GM21737 (cell line): Measurements from ENCODE around the gene VCAN.
A peak's percentile ranks its signal among the peaks of the same experiment; 100 is the strongest.

ENCODE experiments used
- ATAC-seq: cut with Tn5 transposase; IDR thresholded peaks from one replicate; pipeline ENCODE4 v1.9.1; 2021; ENCODE audit warnings: mild to moderate bottlenecking, moderate library complexity; ENCODE audit not compliant: unreplicated experiment

The VCAN gene

DNA sequence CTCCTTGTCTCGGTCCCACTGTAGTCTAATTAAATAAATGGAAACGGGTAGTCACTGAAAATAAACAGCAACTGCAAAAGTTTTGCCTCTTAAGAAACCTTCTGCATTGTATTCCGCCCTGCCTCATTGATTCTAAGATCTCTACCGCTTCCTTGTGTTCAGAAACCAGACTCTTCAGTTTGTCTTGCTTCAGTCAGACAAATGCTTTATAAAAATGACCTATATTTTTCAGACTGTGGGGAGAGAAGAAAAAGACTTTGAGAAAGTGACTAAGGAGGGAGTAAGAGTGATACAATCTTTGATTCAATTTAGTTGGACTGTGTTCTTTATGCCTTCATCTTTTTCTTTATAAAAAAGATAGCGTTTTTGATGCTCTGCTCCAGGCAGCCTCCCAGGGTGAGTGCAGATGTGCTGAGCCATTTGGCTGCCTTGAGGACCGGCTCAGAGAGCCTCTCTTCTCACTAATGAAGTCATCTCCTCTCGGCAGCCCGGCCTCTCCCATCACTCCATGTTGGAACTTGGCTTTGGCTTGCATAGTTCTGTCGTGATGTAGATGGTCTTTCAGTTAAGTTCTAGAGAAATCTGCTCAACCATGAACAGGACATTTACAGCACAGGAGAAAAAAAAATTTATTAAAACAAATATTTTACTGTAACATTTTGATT is 4.0 kb upstream of the VCAN start:
- ATAC-seq = no peak

DNA sequence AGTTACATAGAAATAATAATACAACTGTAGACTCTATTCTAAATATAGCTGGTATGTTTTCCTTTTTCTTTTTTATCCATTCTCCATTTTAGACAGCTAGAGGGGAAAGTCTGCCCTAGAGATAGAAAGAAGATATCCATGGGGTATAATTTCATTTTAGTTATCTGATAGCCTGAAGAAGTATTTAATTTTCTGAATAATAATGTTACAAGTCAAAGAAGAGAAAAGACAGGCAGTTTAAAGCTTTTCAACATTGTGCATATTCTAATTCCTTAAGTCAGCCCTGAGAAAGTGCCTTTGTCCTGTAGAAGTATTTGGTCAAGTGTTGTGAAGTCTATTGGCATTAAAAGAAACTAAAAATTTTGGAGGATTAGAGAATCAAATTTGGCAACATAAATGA is 2.5 kb upstream of the VCAN start:
- ATAC-seq = no peak

DNA sequence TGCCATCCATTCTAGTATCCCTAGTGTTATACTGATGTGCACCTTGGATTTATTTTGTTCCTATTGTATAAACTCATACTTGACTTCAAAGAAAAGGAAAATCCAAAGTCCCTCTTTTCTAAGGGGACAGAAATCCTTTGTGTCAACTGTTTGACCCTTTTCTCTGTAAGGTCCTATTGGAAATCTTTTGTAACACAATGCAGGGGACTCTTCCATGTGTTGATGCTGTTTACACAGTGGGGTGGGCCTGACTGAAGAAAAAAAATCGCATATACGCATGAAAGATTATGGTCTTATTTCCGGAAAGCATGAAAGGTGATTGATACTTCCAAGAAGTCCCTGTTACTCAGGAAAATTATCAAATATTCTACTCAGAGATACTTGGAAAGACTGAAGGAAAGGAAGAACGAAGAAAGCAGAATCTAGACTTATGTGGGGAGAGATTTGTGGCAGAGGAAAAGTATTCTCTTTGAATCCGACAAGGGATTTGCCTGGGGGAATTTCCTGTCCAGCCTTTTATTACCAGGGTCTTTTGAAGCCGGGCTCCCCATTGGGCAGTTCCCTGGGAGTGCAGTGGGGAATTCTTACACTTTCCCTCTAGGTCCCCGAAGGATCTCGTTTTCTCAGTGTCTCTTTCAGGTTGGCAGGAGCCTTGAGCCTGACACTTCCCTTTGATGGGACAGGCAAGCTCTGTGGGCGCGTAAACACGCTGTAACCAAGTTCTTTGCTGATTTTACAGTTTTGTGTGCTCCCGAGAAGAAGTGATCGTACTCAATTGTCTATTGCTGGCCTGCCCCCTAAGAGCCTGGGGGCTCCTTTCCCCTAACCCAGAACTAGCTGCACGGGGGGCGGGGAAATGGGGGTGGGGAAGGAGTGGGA is 779 bp upstream of the VCAN start:
- no peak for ATAC-seq

DNA sequence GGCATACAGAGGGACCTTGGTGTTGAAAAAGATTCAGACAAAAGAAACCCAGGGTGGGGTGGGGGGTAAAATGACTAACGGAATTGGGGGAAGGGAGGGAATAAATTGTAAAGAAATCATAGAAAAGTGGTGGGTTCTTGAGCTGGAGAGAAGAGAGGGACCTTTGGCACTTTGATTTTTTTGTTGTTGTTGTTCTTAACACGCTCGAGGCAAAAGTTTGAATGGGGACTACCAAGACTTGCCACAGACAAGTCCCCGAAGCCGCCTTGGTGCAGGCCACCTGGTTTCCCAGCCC is 616 bp downstream of the VCAN start:
- ATAC-seq = no peak

DNA sequence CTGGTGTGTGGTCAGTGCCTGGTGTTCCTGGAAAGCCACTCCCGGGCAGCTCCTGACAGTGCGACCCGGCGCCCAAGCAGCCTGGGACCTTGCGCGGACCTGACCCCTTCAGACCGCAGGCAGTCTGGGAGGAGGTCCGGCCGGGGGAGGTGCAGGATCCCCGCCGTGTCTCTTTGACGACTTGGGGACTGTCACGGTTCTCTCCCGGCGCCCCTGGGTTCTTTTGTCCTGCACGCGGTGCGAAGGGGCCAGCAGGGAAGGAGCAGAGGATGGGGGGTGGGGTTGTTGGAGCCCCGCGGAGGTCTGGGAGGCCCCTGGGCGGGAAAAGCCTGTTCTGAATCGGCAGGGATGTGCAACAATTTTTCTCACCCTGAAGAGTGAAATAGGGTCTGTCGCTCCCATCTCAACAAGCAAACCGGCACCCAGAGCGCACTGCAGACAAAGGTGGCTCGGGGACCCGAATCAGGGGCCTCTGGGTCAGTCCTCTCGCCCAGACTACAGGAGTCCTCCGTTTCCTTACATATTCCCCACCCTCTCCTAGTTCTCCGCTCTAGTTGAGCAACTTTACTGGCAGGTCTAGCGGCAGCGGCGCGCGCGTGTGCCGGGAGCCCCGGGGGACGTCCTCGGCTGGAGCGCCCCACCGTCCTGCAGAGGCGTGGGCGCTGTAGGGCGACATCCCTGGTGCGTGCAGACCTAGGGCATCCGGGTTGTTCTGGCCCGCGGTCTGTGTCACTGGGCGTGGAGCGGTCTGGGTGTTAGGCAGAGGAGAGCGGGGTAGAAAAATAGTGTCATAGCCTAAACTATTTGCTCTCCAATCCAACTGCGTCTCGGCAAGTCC is 1.2 kb downstream of the VCAN start:
- peak; percentile 29 for ATAC-seq

DNA sequence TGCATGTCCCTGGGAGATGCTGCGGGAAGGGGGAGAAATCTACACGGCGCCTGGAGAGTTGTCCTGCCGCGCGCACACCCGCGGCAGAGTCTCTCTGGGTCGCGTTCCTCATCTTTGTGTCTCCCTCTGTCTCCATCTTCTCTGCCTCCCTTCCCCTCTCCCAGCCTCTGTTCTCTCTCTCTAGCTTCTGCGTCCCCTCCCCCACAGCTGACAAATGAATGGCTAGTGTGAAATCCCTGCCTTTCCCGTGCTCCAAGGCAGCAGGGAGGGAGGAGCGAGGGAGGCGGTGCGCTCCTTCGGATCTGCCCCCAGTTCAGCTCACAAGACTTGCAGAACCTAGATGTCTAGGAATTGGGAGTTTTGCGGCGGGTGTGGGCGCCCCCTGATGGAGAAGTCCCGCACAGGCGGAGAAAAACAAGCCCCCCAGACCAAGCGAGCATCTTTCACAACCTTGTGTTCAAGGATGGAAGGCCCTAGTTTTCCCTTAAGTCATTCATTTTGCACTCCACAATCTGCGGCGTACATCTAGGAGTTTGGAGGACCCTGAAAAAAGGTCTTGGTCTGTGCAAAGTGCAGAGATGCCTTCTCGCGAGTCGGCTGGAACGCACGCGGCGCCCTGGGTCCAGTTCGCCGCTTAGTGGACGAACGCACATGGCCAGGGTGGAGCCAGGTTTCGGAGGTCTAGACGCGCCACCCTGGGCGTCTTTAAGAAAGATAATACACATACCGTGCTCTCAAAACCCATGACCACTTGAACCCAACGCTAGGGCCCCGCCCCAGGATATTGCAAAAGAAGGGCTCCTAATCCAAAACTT is 2.0 kb downstream of the VCAN start:
- peak; percentile 59 for ATAC-seq

DNA sequence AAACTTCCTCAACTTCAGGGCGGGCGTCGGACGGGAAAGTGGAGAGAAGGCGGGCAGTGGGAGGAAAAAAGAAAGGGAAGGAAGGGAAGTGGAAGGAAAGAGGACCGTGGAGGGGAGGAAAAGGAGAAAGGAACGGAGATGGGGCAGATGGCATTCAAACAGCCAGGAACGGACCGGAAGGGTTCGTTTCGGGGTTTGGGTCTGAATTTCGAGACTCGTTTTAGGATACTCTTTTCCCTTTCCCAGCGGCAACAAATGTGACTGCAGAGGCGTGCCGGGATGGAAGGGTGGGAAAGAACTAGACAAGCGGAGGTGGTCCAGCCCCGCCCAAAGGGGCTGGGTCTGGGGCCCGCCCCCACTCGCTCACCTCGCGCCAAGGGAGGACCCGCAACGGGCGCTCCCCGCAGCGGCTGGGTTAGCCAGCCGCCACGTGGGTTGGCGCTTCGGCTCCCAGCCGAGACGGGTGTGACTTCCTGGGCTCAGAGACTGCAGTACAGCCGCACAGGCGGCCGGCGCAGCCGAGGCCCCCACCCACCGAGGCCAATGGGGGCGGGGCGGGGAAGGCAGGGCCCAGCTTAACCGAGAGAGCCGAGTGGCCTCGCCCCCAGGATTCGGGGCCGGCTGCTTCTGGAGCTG is 2.7 kb downstream of the VCAN start:
- ATAC-seq = peak; percentile 52

DNA sequence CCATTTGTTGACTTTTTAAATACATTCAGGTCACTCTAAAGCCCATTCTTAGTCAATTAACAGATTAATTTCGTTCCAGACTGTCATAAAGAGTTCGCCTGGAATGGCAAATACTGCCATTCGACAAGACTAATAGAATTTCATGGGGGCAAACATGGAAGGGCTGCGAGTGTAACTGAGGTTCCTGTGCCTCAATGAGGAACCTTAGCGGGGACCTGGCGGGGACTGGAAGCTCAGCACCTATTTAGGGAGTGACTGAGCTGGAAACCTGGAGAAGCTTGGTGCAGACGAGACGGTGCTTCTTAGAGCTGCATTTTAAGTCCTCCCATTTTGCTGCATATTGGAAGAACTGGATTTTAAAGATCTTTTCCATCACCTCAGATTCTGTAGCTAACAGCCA is 3.4 kb downstream of the VCAN start:
- ATAC-seq = no peak

DNA sequence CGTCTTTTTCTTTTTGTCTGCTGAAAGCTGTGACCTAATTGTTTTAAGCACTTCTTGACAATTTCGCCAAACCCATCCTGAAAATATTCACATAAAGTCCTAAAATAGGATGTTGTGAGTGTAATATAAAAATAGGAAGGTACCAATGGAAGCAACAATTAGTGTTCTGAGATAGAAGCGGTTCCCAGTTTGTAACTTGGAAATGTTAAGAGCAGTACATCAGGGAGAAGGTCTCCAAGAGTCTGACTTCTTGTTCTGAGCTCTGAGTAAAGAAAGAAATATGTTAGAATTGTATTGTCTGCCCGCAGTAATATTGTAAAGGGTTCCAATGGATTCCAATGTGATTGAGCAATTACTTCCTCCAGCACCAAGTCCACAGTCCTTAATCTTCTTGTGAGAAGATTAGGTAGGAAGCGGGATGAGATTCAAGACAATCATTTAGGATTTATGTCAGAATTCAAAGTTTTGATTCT is 3.9 kb downstream of the VCAN start:
- no peak for ATAC-seq

DNA sequence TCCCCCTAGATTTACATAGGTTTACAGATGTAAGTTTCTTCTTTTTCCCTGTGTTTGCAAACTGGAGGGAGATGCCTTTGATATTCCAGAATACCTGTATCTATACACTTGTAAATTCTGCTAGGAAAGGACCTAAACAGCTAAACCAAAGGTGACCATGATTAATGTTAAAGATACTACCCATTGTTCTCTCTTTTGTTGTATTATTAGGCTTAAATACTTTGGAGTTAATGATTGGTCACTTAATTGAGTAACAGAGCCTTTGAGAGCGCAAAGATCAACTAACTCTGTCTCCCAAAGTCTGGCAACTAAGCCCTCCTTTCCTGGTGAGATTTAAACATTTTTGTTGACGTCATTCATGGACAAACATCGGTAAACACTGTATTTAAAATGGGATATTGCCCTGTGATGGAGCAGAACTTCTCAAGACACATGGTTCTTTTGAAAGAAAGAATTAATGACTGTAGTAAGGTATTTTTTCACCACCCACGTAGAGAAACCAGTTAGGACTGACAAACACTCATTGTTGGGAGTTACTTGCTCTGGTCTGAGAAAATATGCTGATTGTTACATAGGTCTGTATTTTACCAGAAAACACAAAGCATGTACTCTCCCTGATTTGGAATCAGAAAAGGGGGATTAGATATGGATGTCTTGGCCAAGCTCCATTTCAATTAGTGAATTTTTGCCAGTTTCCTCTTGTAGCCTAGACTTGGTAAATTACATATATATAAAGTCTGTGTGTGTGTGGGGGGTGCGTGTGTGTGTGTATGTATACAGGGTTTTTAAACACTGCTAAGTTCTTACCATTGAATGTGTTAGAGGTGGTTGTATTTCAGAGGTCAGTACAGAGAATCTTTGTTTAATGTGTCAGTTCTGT is 4.6 kb downstream of the VCAN start:
- ATAC-seq = no peak

DNA sequence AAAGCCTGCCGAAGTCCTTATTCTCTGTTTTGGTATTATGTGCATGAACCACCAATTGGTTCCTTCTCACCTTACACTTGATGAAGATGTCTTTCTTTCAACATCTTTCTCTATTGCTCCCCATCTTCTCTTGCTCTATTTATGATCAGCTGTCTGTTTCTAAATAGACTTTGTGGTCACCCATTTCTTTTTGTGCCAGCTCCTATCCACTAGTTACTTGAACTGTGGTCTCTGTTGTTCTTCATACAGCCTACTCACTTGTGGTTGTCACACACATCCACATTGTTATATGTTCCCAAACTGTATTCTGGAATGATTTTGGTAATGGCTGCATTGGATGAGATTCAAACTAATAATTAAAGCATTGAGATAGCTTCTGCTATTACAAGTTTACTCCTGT is 11.4 kb downstream of the VCAN start:
- no peak for ATAC-seq

DNA sequence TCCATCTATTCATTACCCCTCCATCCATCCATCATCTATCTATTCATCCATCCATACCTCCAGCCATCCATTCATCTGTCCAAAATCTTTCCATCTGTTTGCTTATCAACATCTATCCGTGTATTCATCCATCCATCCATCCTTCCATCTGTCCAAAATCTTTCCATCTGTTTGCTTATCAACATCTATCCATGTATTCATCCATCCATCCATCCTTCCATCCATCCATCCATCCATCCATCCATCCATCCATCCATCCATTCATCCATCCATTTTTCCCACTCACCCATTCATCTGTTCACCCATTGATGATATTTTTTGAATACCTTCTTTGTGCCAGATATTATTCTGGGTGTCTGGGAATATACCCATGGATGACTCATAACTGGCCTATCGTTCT is 12.8 kb downstream of the VCAN start:
- no peak for ATAC-seq

DNA sequence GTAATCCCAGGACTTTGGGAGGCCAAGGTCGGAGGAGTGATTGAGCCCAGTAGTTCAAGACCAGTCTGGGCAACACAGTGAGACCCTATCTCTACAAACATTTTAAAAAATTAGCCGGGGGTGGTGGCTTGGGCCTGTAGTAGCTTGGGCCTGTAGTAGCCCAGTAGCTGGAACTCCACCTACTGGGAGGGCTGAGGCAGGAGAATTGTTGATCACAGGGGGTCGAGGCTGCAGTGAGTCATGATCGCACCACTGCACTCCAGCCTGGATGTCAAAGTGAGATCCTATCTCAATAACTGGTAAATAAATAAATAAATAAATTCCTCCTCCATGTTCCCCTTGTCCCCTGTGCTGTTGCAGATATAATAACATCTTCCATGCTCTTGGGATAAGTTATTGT is 14.3 kb downstream of the VCAN start:
- ATAC-seq = no peak

DNA sequence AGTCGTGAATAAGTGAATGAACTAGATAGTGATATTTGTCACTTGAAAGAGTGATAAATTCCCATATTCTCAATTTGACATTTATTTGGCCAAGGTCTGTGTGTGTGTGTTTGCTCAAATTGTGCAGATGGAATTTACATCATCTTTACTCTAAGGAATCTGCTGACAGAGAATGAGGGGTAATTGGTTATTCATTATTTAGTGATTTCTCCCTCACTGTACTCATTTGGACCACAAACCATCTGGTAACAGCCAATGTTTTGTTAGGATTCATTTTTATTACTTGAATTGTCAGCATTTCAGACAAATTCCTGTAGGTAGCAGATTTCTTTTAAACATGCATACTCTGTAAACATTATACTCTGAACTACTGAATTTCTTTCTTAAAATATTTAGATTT is 15.6 kb downstream of the VCAN start:
- no peak for ATAC-seq

DNA sequence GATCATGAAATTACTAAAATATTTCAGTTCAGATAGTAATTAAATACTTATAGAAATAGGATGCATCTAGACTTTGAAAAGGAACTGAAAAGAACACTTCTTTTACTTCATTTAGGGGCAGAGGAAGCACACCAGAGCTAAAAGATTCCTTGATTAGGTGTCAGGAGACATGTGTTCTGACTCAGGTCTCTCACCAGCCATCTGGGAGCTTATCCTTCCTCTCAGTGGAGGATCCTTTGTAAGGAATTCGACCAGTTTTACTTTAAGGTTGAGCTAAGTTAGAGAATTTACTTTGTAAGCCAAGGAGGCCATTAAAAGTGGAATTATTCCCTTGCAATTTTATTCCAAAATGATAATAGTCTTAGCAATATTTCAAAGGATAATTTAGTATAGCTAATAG is 16.7 kb downstream of the VCAN start:
- ATAC-seq = no peak

DNA sequence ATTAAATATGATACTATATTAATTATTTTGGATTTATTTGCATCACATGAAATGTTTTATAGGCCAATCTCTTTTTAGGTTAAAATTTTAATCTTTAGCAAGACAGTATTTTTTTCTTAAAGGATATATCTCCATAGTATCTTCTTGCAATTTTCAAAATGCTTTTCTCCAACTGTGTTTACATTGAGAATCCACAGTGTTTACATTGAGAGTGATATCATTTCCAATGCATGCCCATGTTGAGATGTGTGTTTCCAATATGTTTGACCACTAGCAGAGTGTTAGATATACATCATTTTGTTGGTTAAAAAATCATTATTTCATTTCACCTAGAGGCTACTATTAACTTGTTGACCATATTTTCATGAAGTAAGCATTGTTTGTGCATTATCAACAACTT is 17.3 kb downstream of the VCAN start:
- no peak for ATAC-seq

DNA sequence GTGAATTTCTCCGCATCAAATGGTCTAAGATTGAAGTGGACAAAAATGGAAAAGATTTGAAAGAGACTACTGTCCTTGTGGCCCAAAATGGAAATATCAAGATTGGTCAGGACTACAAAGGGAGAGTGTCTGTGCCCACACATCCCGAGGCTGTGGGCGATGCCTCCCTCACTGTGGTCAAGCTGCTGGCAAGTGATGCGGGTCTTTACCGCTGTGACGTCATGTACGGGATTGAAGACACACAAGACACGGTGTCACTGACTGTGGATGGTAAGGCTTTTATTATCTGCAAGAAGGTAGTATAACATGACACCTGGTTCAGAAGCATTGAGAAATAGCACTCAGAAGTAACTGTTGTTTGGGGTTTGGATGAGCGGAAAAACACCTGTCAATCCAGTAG is 18.7 kb downstream of the VCAN start:
- no peak for ATAC-seq

DNA sequence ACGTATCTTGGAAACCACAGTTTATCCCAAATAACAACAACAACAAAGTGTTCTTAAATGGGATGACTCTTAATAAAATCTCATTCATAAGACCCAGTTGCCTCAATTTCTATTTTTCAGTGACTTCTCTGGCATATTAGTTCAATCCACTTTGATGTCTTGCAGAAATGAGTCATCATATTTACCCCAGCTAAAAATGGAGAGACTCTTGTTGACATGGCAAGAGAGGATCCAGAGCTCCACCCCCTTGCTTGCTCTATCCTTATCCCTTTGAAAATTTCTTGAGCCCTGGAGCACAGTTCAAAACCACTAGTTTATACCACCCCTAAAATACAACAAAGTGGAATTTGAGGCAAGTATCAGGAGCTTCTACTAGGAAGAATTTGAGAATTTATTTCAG is 20.8 kb downstream of the VCAN start:
- no peak for ATAC-seq

DNA sequence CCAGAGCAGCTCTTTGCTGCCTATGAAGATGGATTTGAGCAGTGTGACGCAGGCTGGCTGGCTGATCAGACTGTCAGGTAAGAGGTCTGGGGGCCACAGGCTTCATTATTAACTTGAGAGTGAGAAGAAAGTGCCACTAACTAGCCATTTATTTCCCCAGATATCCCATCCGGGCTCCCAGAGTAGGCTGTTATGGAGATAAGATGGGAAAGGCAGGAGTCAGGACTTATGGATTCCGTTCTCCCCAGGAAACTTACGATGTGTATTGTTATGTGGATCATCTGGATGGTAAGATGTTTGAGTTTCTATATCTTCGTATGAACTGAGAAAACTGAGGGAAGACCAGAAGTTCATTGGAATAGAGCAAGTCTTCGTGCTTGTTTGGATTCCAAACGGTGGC is 22.1 kb downstream of the VCAN start:
- no peak for ATAC-seq
